H1 (cell line): ENCODE data around the gene MYLK2. TPM values are rescaled to one million over a fixed set of nuclear protein-coding genes. Genes with fewer than 3 reads are reported as not detected.

Experiments used
- CTCF ChIA-PET: fragments of 300-600 bp; sonication (Branson Sonifier 250); formaldehyde crosslinking; loops from one replicate; lab custom pipeline; 2021; ENCODE audit not compliant: partially characterized antibody; lab: Charles Lee
- POLR2A ChIA-PET: fragments of 300-600 bp; sonication (Branson Sonifier 250); formaldehyde crosslinking; loops from one replicate; lab custom pipeline; 2021; ENCODE audit warnings: inconsistent platforms; ENCODE audit not compliant: partially characterized antibody; lab: Charles Lee
- DNase-seq, 2 experiments: peaks; one replicate each; pipeline versions ENCODE4 v3.0.0 to v3.0.0-alpha.2; 2010 to 2022; ENCODE audit warnings: low spot score in 2 of 2, low read depth in 1 of 2, mixed read lengths in 1 of 2
- FAIRE-seq: peaks from 2 replicates; lab custom pipeline; 2011; peaks lifted over from hg19 to GRCh38; lab: Jason Lieb, UNC
- H2AFZ ChIP-seq: 2 replicates; pipeline ENCODE4 v1.8.1; 2012; ENCODE audit warnings: low read length, inconsistent platforms
- H2AK5ac ChIP-seq: 2 replicates; pipeline ENCODE4 v1.6.1; 2013; ENCODE audit warnings: low read depth, low read length
- H2BK120ac ChIP-seq: replicated peaks from 2 replicates; pipeline ENCODE3; 2013; ENCODE audit warnings: low read depth, low read length, inconsistent platforms
- H2BK12ac ChIP-seq: 2 replicates; pipeline ENCODE4 v1.6.1; 2013; ENCODE audit warnings: low read depth, low read length
- H2BK15ac ChIP-seq: 2 replicates; pipeline ENCODE4 v1.6.1; 2013; ENCODE audit warnings: low read length
- H2BK20ac ChIP-seq: 2 replicates; pipeline ENCODE4 v1.6.1; 2013; ENCODE audit warnings: low read length
- H2BK5ac ChIP-seq: 2 replicates; pipeline ENCODE4 v1.6.1; 2013; ENCODE audit warnings: low read depth, low read length
- H3K14ac ChIP-seq: 2 replicates; pipeline ENCODE4 v1.6.1; 2013; ENCODE audit warnings: inconsistent platforms; ENCODE audit not compliant: insufficient read length
- H3K18ac ChIP-seq: 2 replicates; pipeline ENCODE4 v1.6.1; 2013; ENCODE audit warnings: low read length; ENCODE audit errors: extremely low read depth
- H3K23ac ChIP-seq: 2 replicates; pipeline ENCODE4 v1.6.1; 2013; ENCODE audit warnings: inconsistent platforms; ENCODE audit not compliant: insufficient read length
- H3K23me2 ChIP-seq: 2 replicates; pipeline ENCODE4 v1.6.1; 2013; ENCODE audit warnings: low read depth, low read length
- H3K27ac ChIP-seq: 2 replicates; pipeline ENCODE4 v1.6.1; 2011; ENCODE audit warnings: low read depth, low read length, inconsistent platforms
- H3K27me3 ChIP-seq, 4 experiments: replicated peaks in 1 of 4; 1 replicate in 1 of 4; 2 replicates in 3 of 4; pipeline versions ENCODE4 v1.6.1 to v1.8.1; 2011 to 2013; ENCODE audit warnings: low read length in 3 of 4, mild to moderate bottlenecking in 3 of 4, inconsistent platforms in 2 of 4, mixed read lengths in 2 of 4, moderate library complexity in 1 of 4; ENCODE audit not compliant: control insufficient read depth in 3 of 4, insufficient read depth in 3 of 4; ENCODE audit errors: extremely low read depth in 1 of 4
- H3K36me3 ChIP-seq, 4 experiments: 2 replicates each; pipeline versions ENCODE4 v1.6.1 to v1.8.1; 2011 to 2013; ENCODE audit warnings: mild to moderate bottlenecking in 4 of 4, low read length in 3 of 4, moderate library complexity in 2 of 4, control low read depth in 1 of 4, inconsistent platforms in 1 of 4; ENCODE audit not compliant: insufficient read depth in 4 of 4, control insufficient read depth in 2 of 4
- H3K4ac ChIP-seq: replicated peaks from 2 replicates; pipeline ENCODE3; 2013; ENCODE audit warnings: low read length, low read depth, mixed read lengths, inconsistent platforms; ENCODE audit not compliant: insufficient read length
- H3K4me1 ChIP-seq, 4 experiments: replicated peaks in 1 of 4; 1 replicate in 1 of 4; 2 replicates in 3 of 4; pipeline versions ENCODE4 v1.6.1 to v1.8.1; 2011 to 2013; ENCODE audit warnings: low read length in 3 of 4, inconsistent platforms in 2 of 4, mixed read lengths in 1 of 4; ENCODE audit not compliant: insufficient read depth in 4 of 4, control insufficient read depth in 3 of 4
- H3K4me2 ChIP-seq, 2 experiments: 2 replicates each; pipeline versions ENCODE4 v1.6.1 to v1.8.1; 2011 to 2013; ENCODE audit warnings: low read depth in 2 of 2, low read length in 2 of 2, control low read depth in 1 of 2, inconsistent platforms in 1 of 2, mild to moderate bottlenecking in 1 of 2; ENCODE audit not compliant: insufficient read depth in 1 of 2
- H3K4me3 ChIP-seq, 4 experiments: fragments of 200-600, 300-600 bp in 1 of 4; sonication (generic), shearing (Covaris generic), sonication (Bioruptor Twin) in 1 of 4; 2 replicates each; pipeline versions ENCODE4 v1.5.1 to v1.8.1; 2011 to 2016; ENCODE audit warnings: low read length in 4 of 4, low read depth in 3 of 4, control low read depth in 2 of 4, inconsistent platforms in 2 of 4, mild to moderate bottlenecking in 2 of 4, mixed read lengths in 1 of 4, moderate library complexity in 1 of 4; ENCODE audit not compliant: insufficient read depth in 2 of 4; ENCODE audit errors: extremely low read depth in 1 of 4
- H3K56ac ChIP-seq: replicated peaks from 2 replicates; pipeline ENCODE3; 2013; ENCODE audit warnings: low read depth, mild to moderate bottlenecking, mixed read lengths, low read length, inconsistent platforms; ENCODE audit not compliant: insufficient read length
- H3K79me1 ChIP-seq: 2 replicates; pipeline ENCODE4 v1.6.1; 2013; ENCODE audit warnings: low read depth, low read length, control low read depth
- H3K79me2 ChIP-seq, 2 experiments: 2 replicates each; pipeline versions ENCODE4 v1.6.1 to v1.8.1; 2012 to 2013; ENCODE audit warnings: low read length in 2 of 2, mild to moderate bottlenecking in 2 of 2, inconsistent platforms in 1 of 2; ENCODE audit not compliant: insufficient read depth in 2 of 2, control insufficient read depth in 1 of 2
- H3K9ac ChIP-seq, 4 experiments: replicated peaks in 1 of 4; 1 replicate in 1 of 4; 2 replicates in 3 of 4; pipeline versions ENCODE4 v1.6.1 to v1.8.1; 2011 to 2013; ENCODE audit warnings: low read depth in 3 of 4, low read length in 3 of 4, control low read depth in 2 of 4, mild to moderate bottlenecking in 2 of 4, moderate library complexity in 2 of 4, inconsistent platforms in 1 of 4; ENCODE audit errors: extremely low read depth in 1 of 4
- H3K9me3 ChIP-seq, 2 experiments: 2 replicates each; pipeline versions ENCODE4 v1.6.1 to v1.8.1; 2012 to 2013; ENCODE audit warnings: mild to moderate bottlenecking in 2 of 2, moderate library complexity in 2 of 2, control low read depth in 1 of 2, inconsistent platforms in 1 of 2, low read depth in 1 of 2, low read length in 1 of 2, mixed read lengths in 1 of 2; ENCODE audit not compliant: insufficient read depth in 2 of 2
- H4K20me1 ChIP-seq, 2 experiments: replicated peaks in 1 of 2; 2 replicates each; pipeline versions ENCODE3 to v1.8.1; 2011 to 2013; ENCODE audit warnings: inconsistent platforms in 2 of 2, low read length in 2 of 2, mild to moderate bottlenecking in 1 of 2; ENCODE audit not compliant: insufficient read depth in 2 of 2, control insufficient read depth in 1 of 2
- H4K5ac ChIP-seq: 2 replicates; pipeline ENCODE4 v1.6.1; 2013; ENCODE audit warnings: low read length, low read depth, mixed read lengths, inconsistent platforms; ENCODE audit not compliant: insufficient read length
- H4K8ac ChIP-seq: 2 replicates; pipeline ENCODE4 v1.8.0; 2013; ENCODE audit warnings: mild to moderate bottlenecking, moderate library complexity, low read length, inconsistent platforms; ENCODE audit not compliant: insufficient read depth; ENCODE audit errors: extremely low read depth
- H4K91ac ChIP-seq: replicated peaks from 2 replicates; pipeline ENCODE3; 2013; ENCODE audit warnings: low read length, mixed read lengths, inconsistent platforms; ENCODE audit not compliant: insufficient read length
- BACH1 ChIP-seq: IDR thresholded peaks from 2 replicates; pipeline ENCODE4 v1.6.1; 2012; ENCODE audit warnings: low read length, improper control_type of control experiment
- CBX8 ChIP-seq: fragments of 300-800, 300-1000 bp; sonication (generic); IDR thresholded peaks from 2 replicates; pipeline ENCODE4 v1.7.1; 2016; ENCODE audit warnings: low read depth, low read length, borderline replicate concordance
- CHD2 ChIP-seq: IDR thresholded peaks from 2 replicates; pipeline ENCODE4 v1.6.1; 2012; ENCODE audit warnings: low read length, improper control_type of control experiment
- GABPA ChIP-seq: IDR thresholded peaks from 2 replicates; pipeline ENCODE4 v1.6.1; 2011; ENCODE audit warnings: mild to moderate bottlenecking, low read length, moderate library complexity, borderline replicate concordance; ENCODE audit not compliant: insufficient read depth
- HDAC6 ChIP-seq: IDR thresholded peaks from one replicate; pipeline ENCODE4 v1.7.1; 2012; ENCODE audit warnings: low read depth, mild to moderate bottlenecking, inconsistent platforms, low read length, moderate library complexity
- POLR2AphosphoS5 ChIP-seq: IDR thresholded peaks from 2 replicates; pipeline ENCODE4 v1.6.1; 2011; ENCODE audit warnings: low read depth, low read length
- RBBP5 ChIP-seq: IDR thresholded peaks from 2 replicates; pipeline ENCODE4 v1.7.1; 2012; ENCODE audit warnings: low read depth, mild to moderate bottlenecking, inconsistent platforms, low read length, moderate library complexity, borderline replicate concordance
- SP2 ChIP-seq: IDR thresholded peaks from 2 replicates; pipeline ENCODE4 v1.6.1; 2012; ENCODE audit warnings: mild to moderate bottlenecking, low read length, inconsistent platforms
- WGBS, 2 experiments: shearing (Covaris generic) in 1 of 2; methylation state at CpG; one replicate each; pipeline versions ENCODE4 v1.1.6 to v1.1.7; 2013 to 2015; ENCODE audit warnings: low lambda C conversion rate in 2 of 2, mixed read lengths in 2 of 2, inconsistent platforms in 1 of 2, low coverage in 1 of 2, missing lambda C conversion rate in 1 of 2; ENCODE audit not compliant: insufficient replicate concordance in 2 of 2, insufficient coverage in 1 of 2, insufficient read length in 1 of 2; ENCODE audit errors: extremely low coverage in 1 of 2, missing lambda C conversion rate in 1 of 2; 5-methylcytosine and 5-hydroxymethylcytosine counted together
- polyA plus RNA-seq, 7 experiments: library from polyadenylated mRNA; depleted of rRNA in 3 of 7; stranded (reverse) in 5 of 7; unstranded in 2 of 7; fragments of >200 nt in 5 of 7; fragments of 200-250 nt in 2 of 7; gene quantifications; 1 replicate in 5 of 7; 2 replicates in 1 of 7; 4 replicates in 1 of 7; pipeline versions ENCODE4 v1.2.1 to v1.2.3, GENCODE V29; 2011 to 2013; ENCODE audit warnings: missing spikeins in 2 of 7, mixed read lengths in 2 of 7
- total RNA-seq: library from RNA; stranded (reverse); fragmentation: NEBNext Ultra II Directional; extraction: Animal tissue kit (Norgen Biotek cat#: 25700); gene quantifications from 2 replicates; pipeline ENCODE4 v1.2.1, GENCODE V29; 2021
- TF ChIP-seq, protein P1 (sequence below), 3 experiments: IDR thresholded peaks; 1 replicate in 2 of 3; 2 replicates in 1 of 3; pipeline versions ENCODE4 v1.5.1 to v1.6.1; 2011; ENCODE audit warnings: low read length in 3 of 3, mild to moderate bottlenecking in 3 of 3, inconsistent platforms in 2 of 3, low read depth in 1 of 3, moderate library complexity in 1 of 3; ENCODE audit not compliant: insufficient read depth in 1 of 3; ENCODE audit errors: control extremely low read depth in 1 of 3

Gene MYLK2
- total and polyA plus RNA-seq, 2 of the 8 experiments (the other 6 are each of a cell fraction or from before 2014, with no cell fraction given): 0.22 to 0.26 TPM

- peak overlapping the region; percentile 68 to 97 for H3K4me2 ChIP-seq
- H3K4ac ChIP-seq: no peak overlapping the region
- H3K23ac ChIP-seq: no peak overlapping the region
- no peak overlapping the region for H2BK12ac ChIP-seq
- DNase-seq: peak; percentile 60 to 88
- H3K56ac ChIP-seq: peak overlapping the region; percentile 6
- H4K20me1 ChIP-seq: no peaks in the 10 kb centered on the region
- no peaks in the 10 kb centered on the region for H3K79me2 ChIP-seq
- H3K9ac ChIP-seq: peak overlapping the region; percentile 38 to 77 (median 68)
- no peaks in the 10 kb centered on the region for H3K79me1 ChIP-seq
- H2BK120ac ChIP-seq: no peak overlapping the region
- peaks cover 3 to 28% (median 14%) of the 10 kb centered on the region in 4 experiments for H3K4me1 ChIP-seq
- H2BK20ac ChIP-seq: no peak overlapping the region
- peak overlapping the region; percentile 13 for H3K27ac ChIP-seq
- H4K91ac ChIP-seq: no peak overlapping the region
- no peak overlapping the region for H2AK5ac ChIP-seq
- H3K36me3 ChIP-seq: no peaks in the 10 kb centered on the region
- peaks cover 0 to 17% (median 14%) of the 10 kb centered on the region in 4 experiments; a peak in 5 of 7 replicates for H3K27me3 ChIP-seq
- POLR2A ChIA-PET: interaction anchor here (0.8 to 1.4 kb wide), 3 partner anchors 90 to 133 kb away, joined by 3 to 4 read pairs (median 3); partner anchors contain the start of gene PDRG1
- H3K4me3 ChIP-seq: peak overlapping the region; percentile 60 to 89 (median 84)
- peak overlapping the region; percentile 69; the same call in 1 of the 2 replicates for H2BK5ac ChIP-seq
- CTCF ChIA-PET: interaction anchor here (1.3 to 4.4 kb wide), 5 partner anchors 9 to 156 kb away, joined by 3 to 26 read pairs (median 5); partner anchors contain the start of gene PDRG1
- peak overlapping the region; percentile 42 for H4K5ac ChIP-seq
- WGBS, 2 experiments: 2% methylated on average over 42 of the region's 60 CpGs; no CpG with 5 or more reads in 1 of the 2 experiments
- peak overlapping the region; percentile 76 for H2AFZ ChIP-seq
- no peaks in the 10 kb centered on the region for H3K9me3 ChIP-seq
- peak overlapping the region; percentile 85; the same call in 1 of the 2 replicates for H3K18ac ChIP-seq
- H3K23me2 ChIP-seq: peaks cover 15% of the 10 kb centered on the region
- H4K8ac ChIP-seq: peak overlapping the region; percentile 63; the same call in 1 of the 2 replicates
- peak; percentile 99 for FAIRE-seq
- H2BK15ac ChIP-seq: no peak overlapping the region; the same call in 1 of the 2 replicates
- no peak overlapping the region for H3K14ac ChIP-seq
- TF ChIP-seq CHD2 (peak; percentile 35; the same call in 1 of the 2 replicates), SP2 (no peak), CBX8 (no peak), GABPA (no peak), HDAC6 (no peak), POLR2AphosphoS5 (no peak), RBBP5 (peak; percentile 86), BACH1 (no peak)
- TF ChIP-seq, protein P1, sequence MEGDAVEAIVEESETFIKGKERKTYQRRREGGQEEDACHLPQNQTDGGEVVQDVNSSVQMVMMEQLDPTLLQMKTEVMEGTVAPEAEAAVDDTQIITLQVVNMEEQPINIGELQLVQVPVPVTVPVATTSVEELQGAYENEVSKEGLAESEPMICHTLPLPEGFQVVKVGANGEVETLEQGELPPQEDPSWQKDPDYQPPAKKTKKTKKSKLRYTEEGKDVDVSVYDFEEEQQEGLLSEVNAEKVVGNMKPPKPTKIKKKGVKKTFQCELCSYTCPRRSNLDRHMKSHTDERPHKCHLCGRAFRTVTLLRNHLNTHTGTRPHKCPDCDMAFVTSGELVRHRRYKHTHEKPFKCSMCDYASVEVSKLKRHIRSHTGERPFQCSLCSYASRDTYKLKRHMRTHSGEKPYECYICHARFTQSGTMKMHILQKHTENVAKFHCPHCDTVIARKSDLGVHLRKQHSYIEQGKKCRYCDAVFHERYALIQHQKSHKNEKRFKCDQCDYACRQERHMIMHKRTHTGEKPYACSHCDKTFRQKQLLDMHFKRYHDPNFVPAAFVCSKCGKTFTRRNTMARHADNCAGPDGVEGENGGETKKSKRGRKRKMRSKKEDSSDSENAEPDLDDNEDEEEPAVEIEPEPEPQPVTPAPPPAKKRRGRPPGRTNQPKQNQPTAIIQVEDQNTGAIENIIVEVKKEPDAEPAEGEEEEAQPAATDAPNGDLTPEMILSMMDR (IDR thresholded peaks at IDR 0.05; ENCODE audit: control extremely low read depth in 1 of 3, insufficient read depth in 1 of 3, low read depth in 1 of 3, low read length in 3 of 3): no peak
These were observed 42.4 kb downstream of the MYLK2 start for GRCh38 chr20:31861385-31862156.
